Right cardiac atrium (tissue), 5 donors: ENCODE data around the gene BPIFB3. TPM values are rescaled to one million over a fixed set of nuclear protein-coding genes. Genes with fewer than 3 reads are reported as not detected.
"Not testable (repeated sequence)": the region's sequence is repeated elsewhere in the genome, so short reads cannot be mapped to it uniquely, and the experiment has no call there.

Source experiments
- ATAC-seq, 2 donors: fragments of 200-7000 bp; cut with Tn5 transposase; one replicate each; pipeline versions ENCODE4 v1.8.0 to v1.9.1; 2020; ENCODE audit warnings: moderate library complexity in 2 of 2, mild to moderate bottlenecking in 1 of 2
- DNase-seq, 3 donors: peaks; one replicate each; pipeline ENCODE4 v3.0.0-alpha.2; 2020
- H3K27ac ChIP-seq: one replicate; pipeline ENCODE4 v1.5.1; 2013; ENCODE audit warnings: mild to moderate bottlenecking, low read length, control low read depth, moderate library complexity
- H3K27me3 ChIP-seq: one replicate; pipeline ENCODE4 v1.6.1; 2013; ENCODE audit not compliant: control insufficient read depth, insufficient read depth
- H3K4me1 ChIP-seq: one replicate; pipeline ENCODE4 v1.6.1; 2013; ENCODE audit warnings: low read length; ENCODE audit not compliant: control insufficient read depth, insufficient read depth
- H3K4me3 ChIP-seq: one replicate; pipeline ENCODE4 v1.5.1; 2013; ENCODE audit warnings: low read length, control low read depth
- H3K9me3 ChIP-seq: one replicate; pipeline ENCODE4 v1.6.1; 2013; ENCODE audit warnings: low read length; ENCODE audit not compliant: control insufficient read depth
- WGBS: extraction: QIAGEN DNeasy Blood & Tissue Kit; methylation state at CpG from one replicate; pipeline ENCODE4 v1.1.7; 2013; 5-methylcytosine and 5-hydroxymethylcytosine counted together
- intact Hi-C, 4 donors: fragments of 100-400 bp; cut with DNase I; formaldehyde crosslinking; loops; one replicate each; pipeline versions ENCODE4 v1.11.0 to v1.14.0; 2022 to 2023
- polyA plus RNA-seq: library from polyadenylated mRNA; stranded (reverse); fragments of 200-250 nt; gene quantifications from one replicate; pipeline ENCODE4 v1.2.3, GENCODE V29; 2013
- total RNA-seq, 4 donors: library from RNA; stranded (reverse); fragmentation: NEBNext Ultra II Directional; extraction: Animal tissue kit (Norgen Biotek cat#: 25700); gene quantifications; one replicate each; pipeline ENCODE4 v1.2.1, GENCODE V29; 2021
- donor health status: healthy with polysubstance abuse.
- donor health status: DM: no; HTN: yes; CAD: no.
- donor health status: DM: no; HTN: no; CAD: no.
- donor health status: DM: no; HTN: yes; CAD: no; lungs with severe emphysema.
- donor health status: DM: yes; HTN: yes; CAD: no.

Gene BPIFB3
- total and polyA plus RNA-seq, 5 donors: not detected

DNA sequence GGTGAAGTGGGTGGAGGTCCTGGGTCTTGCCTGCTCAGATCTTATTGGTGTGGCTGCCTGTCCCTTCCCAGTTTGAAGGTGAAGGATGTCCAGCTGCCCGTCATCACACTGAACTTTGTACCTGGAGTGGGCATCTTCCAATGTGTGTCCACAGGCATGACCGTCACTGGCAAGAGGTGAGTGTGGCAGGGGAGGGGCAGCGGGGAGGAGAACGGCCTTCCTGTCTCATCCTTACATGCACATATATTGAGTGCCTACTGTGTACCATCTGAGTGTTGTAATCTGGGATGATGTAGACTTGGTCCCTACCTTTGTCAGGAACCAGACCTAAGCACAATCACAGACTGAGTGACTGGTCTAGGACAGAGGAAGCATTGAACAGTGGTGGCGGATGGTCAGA, 19.6 kb upstream of the BPIFB3 start:
- intact Hi-C loops: no loop called here
- Histone ChIP-seq H3K27ac (no peak overlapping the region), H3K4me3 (no peak overlapping the region), H3K4me1 (no peaks in the 10 kb centered on the region), H3K27me3 (no peaks in the 10 kb centered on the region), H3K9me3 (no peaks in the 10 kb centered on the region)
- no peak for ATAC-seq
- 74% methylated on average over 5 of the region's 5 CpGs for WGBS
- no peak for DNase-seq

DNA sequence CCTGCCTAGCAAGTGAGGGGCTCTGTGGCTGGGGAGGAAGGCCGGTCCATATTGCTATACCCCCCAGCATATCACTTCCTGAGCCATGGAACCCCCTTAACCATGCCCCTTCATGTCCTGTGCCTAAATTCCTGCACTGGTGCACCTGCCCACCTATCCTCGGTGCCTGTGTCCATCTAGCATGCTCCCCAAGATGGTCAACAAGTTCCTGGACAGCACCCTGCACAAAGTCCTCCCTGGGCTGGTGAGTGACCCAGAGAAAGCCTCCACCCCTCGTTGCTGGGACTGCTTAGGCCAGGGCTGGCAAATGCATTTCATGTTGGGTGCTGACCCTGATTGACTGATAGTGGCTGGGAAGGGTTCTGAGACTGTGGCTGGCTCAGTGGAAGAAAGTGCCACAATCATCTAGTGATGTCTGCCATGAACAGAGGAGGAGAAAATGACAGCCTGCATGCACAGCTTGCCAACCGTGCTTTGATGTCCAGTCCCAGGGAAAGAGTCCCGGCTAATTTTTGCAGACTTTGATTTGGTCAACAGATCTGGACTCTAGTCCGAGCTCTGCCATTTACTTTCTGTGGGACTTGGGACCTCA, 18.7 kb upstream of the BPIFB3 start:
- Histone ChIP-seq H3K27me3 (no peaks in the 10 kb centered on the region), H3K4me3 (no peak overlapping the region), H3K4me1 (no peaks in the 10 kb centered on the region), H3K27ac (no peak overlapping the region), H3K9me3 (no peaks in the 10 kb centered on the region)
- WGBS: 82% methylated on average over 6 of the region's 6 CpGs
- DNase-seq (no peak), ATAC-seq (no peak)
- intact Hi-C loops: no loop called here

DNA sequence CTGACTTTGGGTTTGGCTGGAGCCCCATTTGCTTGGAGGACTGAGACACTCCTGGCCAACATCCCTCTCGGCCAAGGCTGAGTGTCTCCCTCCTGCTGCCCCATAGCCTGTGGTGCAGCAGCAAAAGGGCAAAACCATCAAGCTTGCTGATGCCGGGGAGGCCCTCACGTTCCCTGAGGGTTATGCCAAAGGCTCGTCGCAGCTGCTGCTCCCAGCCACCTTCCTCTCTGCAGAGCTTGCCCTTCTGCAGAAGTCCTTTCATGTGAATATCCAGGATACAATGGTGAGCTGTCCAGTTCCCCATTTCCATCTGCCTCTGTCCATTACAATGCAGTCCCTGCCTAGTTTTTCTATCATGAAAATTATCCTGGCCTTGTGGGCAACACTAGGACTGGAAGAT, 16.2 kb upstream of the BPIFB3 start:
- DNase-seq (no peak), ATAC-seq (no peak)
- Histone ChIP-seq H3K4me1 (no peaks in the 10 kb centered on the region), H3K9me3 (no peaks in the 10 kb centered on the region), H3K27ac (no peak overlapping the region), H3K4me3 (no peak overlapping the region), H3K27me3 (no peaks in the 10 kb centered on the region)
- WGBS: 66% methylated on average over 5 of the region's 5 CpGs
- intact Hi-C loops: no loop called here

DNA sequence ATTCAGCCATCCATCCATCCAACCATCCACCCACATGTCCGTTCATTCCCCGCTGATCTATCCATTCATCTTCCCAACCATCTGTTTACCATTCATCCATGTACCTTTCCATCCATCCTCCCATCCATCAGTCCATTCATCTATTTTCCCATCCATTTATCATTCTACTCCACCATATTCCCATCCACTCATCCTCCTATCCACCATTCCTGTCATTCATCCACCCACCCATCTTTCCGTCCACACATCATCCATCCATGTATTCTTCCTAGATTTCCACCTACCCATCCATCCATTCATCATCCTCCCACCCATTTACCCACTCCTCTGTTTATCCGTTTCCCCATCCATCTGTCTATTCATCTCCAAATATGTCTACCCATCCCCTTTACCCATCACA, 15.5 kb upstream of the BPIFB3 start:
- DNase-seq: no peak
- Histone ChIP-seq H3K4me1 (no peaks in the 10 kb centered on the region), H3K27ac (no peak overlapping the region), H3K4me3 (no peak overlapping the region), H3K27me3 (no peaks in the 10 kb centered on the region), H3K9me3 (no peaks in the 10 kb centered on the region)
- intact Hi-C loops: no loop called here
- 87% methylated on average over 4 of the region's 4 CpGs for WGBS
- no peak for ATAC-seq

DNA sequence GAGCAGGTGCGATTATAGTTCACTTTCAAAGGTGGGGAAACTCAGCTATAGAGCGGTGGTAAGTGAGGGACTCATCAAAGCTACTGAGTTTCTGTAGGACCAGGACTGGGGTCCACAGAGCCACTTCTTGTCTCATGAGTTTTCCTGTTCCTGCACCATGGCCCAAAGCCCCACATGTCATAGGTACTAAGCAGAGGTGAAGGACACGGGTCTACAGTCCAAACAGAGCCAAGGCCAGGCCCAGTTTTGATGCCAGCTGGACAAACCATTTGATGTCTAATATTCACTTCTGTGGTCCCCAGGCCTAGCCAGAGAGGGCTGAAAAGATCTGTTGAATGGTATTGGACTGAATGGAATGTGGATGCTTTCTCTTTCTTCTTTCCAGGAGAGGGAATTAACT, 11.3 kb upstream of the BPIFB3 start:
- ATAC-seq (no peak), DNase-seq (no peak)
- Histone ChIP-seq H3K4me1 (no peaks in the 10 kb centered on the region), H3K27ac (no peak overlapping the region), H3K4me3 (no peak overlapping the region), H3K27me3 (no peaks in the 10 kb centered on the region), H3K9me3 (no peaks in the 10 kb centered on the region)
- intact Hi-C loops: no loop called here
- 84% methylated on average over 3 of the region's 3 CpGs for WGBS

DNA sequence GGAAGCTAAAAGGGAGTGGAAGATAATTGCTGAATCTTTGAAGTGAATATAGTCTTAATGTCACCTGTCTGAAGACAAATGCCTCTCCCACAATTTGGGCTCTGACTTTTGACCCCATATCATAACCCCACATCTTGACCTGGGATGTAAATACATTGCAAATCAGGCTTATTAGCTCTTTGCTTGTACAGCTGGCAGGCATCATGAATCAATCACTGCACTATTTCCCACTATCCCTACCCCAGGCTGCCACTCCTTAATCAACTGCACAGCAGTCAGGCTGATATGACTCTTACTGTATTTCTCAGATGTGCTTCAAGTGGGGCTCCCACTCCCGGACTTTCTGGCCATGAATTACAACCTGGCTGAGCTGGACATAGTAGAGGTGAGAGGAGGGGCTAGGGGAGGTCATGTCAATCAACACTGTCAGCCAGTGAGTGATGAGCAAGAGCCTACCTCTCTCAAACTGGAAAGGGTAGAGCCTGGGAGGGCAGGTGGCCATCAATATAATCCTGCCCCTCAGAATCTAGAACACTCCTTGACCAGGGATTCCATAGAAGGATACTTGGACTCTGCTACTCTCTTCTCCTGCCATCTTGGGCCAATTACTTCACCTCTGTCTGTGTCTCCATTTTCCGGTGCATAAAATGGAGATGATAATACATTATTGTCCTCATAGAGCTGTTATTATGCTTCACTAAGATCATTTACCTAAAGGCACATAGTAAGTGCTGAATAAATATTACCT, 10.5 kb upstream of the BPIFB3 start:
- Histone ChIP-seq H3K4me1 (no peaks in the 10 kb centered on the region), H3K27me3 (no peaks in the 10 kb centered on the region), H3K27ac (no peak overlapping the region), H3K4me3 (no peak overlapping the region), H3K9me3 (no peaks in the 10 kb centered on the region)
- DNase-seq: no peak
- no peak for ATAC-seq
- intact Hi-C loops: no loop called here
- 76% methylated on average over 2 of the region's 2 CpGs for WGBS

DNA sequence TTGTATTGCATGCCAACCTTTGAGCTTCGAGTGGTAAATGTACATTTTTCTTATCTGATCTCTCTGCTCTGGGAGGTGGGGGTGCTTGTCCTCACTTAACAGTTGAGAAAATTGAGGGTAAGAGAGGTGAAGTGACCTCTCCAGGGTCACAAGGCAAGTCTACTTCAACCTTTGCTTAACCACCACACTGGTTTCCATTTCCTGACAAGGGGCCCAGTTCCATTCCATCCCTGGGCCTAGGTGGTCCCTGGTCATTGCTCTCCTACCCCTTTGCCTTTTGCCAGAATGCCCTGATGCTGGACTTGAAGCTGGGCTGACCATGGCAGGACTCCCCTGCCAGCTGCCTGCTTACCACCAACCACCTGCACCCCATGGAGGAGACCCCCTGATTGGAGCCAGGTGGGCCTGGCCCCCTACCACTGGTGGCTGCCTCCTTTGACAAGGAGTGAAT, 9.9 kb upstream of the BPIFB3 start:
- 44% methylated on average over 1 of the region's 1 CpG for WGBS

DNA sequence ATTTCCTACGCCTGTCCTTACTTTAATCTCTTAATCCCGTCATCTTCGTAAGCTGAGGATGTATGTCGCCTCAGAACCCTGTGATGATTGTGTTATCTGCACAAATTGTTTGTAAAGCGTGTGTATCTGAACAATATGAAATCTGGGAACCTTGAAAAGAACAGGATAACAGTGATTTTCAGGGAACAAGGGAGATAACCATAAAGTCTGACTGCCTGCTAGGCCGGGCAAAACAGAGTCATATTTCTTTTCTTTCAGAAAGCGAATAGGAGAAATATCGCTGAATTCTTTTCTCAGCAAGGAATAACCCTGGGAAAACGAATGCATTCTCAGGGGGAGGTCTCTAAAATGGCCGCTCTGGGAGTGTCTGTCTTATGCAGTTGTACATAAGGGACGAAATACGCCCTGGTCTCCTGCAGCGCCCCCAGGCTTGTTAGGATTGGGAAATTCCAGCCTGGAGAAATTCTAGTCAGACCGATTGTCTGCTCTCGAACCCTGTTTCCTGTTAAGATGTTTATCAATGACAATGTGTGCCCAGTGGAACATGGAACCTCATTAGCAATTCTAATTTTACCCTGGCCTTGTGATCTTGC, 8.5 kb upstream of the BPIFB3 start:
- ATAC-seq, H3K27me3 ChIP-seq: not testable (repeated sequence)
- 75% methylated on average over 15 of the region's 15 CpGs for WGBS

More for the DNA sequence above, 9.9 kb upstream of the BPIFB3 start:
- H3K27ac ChIP-seq: no peak overlapping the region
- no peaks in the 10 kb centered on the region for H3K27me3 ChIP-seq
- DNase-seq: no peak
- ATAC-seq: no peak
- no peak overlapping the region for H3K4me3 ChIP-seq
- intact Hi-C loops: no loop called here
- no peaks in the 10 kb centered on the region for H3K4me1 ChIP-seq
- no peaks in the 10 kb centered on the region for H3K9me3 ChIP-seq

DNA sequence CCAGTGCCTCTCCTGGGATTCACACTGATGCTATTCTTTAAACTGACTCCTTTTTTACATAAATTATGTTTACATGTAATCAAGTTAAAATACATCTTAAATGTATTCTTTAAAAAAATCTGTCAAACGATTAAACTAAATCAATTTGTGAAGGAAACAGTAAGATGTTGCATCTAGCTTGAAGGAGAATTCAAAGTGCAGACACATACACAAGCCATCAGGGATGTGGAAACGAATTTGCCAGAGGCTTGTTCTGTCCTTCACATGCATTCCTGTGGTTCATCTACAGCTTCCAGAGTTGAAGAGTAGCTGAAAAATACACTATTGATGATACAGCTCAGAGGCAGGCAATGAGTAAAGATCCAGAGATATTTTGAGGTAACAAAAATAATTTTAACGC, 7.3 kb upstream of the BPIFB3 start:
- no peak overlapping the region for H3K27ac ChIP-seq
- H3K9me3 ChIP-seq: no peaks in the 10 kb centered on the region
- ATAC-seq (no peak), DNase-seq (no peak)
- 78% methylated on average over 3 of the region's 3 CpGs for WGBS
- H3K4me3 ChIP-seq: no peak overlapping the region
- no peaks in the 10 kb centered on the region for H3K4me1 ChIP-seq
- intact Hi-C loops: no loop called here
- no peaks in the 10 kb centered on the region for H3K27me3 ChIP-seq

More for the DNA sequence above, 8.5 kb upstream of the BPIFB3 start:
- H3K27ac ChIP-seq, H3K4me1 ChIP-seq, intact Hi-C loops, DNase-seq, H3K4me3 ChIP-seq, H3K9me3 ChIP-seq: not testable (repeated sequence)

DNA sequence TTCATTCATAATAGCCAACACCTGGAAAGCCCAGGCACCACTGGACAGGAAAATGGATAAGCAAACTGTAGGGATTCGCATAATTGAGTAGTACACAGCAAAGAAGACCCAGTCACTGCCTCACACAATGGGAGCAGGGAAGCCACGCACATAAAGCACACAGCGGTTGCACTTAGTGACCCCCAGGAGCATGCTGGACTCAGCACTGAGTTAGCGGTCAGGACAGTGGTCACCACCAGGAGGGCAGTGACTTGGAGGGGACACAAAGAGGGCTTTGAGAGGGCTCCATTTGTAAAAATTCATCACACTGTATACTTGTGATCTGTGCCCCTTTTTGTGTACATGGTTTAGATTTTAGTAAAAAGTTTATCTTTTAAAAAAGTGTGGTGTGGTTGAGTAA, 2.4 kb upstream of the BPIFB3 start:
- intact Hi-C loops: no loop called here
- H3K27me3 ChIP-seq: no peaks in the 10 kb centered on the region
- no peaks in the 10 kb centered on the region for H3K4me1 ChIP-seq
- 61% methylated on average over 4 of the region's 4 CpGs for WGBS
- DNase-seq (no peak), ATAC-seq (no peak)
- H3K4me3 ChIP-seq: no peak overlapping the region
- no peak overlapping the region for H3K27ac ChIP-seq
- no peaks in the 10 kb centered on the region for H3K9me3 ChIP-seq

DNA sequence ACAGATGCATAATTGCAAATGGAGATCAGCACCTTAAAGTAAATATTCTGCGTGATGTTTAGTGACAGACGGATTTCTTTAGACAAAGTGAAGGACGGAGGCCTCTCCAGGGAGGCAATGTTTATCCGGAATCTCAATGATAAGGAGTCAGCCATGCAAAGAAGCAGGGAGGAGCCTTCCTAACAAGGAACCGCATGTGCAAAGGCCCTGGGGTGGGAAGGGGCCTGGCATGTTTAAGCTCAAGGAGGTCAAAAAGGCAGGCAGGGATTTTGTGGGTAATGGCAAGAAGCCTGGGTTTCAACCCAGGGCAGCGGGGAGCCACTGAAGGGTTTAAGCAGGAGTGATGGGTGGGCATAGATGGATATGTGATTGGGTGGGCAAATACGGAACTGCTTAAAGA, 678 bp downstream of the BPIFB3 start:
- Histone ChIP-seq H3K4me3 (no peak overlapping the region), H3K9me3 (no peaks in the 10 kb centered on the region), H3K27ac (no peak overlapping the region), H3K27me3 (no peaks in the 10 kb centered on the region), H3K4me1 (no peaks in the 10 kb centered on the region)
- DNase-seq (no peak), ATAC-seq (no peak)
- WGBS: 74% methylated on average over 7 of the region's 7 CpGs
- intact Hi-C loops: no loop called here
